ENCODE results near the gene MTHFSD.

DNA sequence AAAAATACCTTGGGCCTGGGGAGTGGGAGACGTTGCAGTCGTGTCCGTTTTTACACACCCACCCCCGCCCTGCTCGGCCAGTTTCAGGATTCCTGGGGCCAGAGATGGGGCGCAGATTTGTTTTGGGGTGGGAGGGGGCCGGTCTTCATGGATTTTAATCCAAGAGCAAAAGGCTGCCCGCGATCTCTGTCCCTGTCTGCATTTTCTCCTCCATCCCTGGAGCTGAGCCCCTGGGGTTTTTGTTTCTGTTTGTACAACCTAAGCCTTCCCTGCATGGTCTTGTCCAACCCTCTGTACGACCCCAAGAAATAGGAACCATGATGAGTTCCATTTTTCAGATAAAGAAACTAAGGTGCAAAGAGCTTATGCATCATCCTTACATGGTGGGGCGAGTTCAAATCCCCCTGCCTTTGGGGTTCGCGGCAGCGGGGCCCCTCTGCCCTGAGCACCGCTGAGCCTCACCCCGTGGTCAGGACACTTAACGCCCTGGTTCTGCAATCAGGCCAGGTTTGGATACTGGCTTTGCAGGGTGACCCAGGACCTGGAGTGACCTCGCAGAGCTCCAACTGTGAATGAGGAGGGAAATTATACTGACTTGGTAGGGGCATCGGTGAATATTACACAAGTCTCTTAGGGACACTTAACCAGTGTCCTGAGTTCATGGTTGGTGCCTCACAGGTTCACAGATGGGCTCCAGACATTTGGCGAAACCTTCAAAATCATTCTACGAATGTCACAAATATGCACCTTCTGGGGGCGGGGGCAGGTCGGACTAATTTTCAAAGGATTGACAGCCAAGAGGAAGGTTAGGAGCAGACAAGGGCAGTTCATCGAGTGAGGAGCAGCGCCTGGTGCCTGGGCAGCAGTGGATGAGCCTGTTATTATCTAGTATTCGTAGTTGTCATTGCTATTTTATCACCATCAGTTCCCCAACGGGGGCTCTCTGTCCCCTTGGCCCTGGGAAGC, 48.9 kb downstream of the MTHFSD start:
- TF ChIP-seq, protein P1, sequence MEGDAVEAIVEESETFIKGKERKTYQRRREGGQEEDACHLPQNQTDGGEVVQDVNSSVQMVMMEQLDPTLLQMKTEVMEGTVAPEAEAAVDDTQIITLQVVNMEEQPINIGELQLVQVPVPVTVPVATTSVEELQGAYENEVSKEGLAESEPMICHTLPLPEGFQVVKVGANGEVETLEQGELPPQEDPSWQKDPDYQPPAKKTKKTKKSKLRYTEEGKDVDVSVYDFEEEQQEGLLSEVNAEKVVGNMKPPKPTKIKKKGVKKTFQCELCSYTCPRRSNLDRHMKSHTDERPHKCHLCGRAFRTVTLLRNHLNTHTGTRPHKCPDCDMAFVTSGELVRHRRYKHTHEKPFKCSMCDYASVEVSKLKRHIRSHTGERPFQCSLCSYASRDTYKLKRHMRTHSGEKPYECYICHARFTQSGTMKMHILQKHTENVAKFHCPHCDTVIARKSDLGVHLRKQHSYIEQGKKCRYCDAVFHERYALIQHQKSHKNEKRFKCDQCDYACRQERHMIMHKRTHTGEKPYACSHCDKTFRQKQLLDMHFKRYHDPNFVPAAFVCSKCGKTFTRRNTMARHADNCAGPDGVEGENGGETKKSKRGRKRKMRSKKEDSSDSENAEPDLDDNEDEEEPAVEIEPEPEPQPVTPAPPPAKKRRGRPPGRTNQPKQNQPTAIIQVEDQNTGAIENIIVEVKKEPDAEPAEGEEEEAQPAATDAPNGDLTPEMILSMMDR (IDR thresholded peaks at IDR 0.05) = no peak
- no peak for TF ChIP-seq POLR2A (IDR thresholded peaks at IDR 0.05)
